ENCODE data around the gene COPS3. TPM values are rescaled to one million over a fixed set of nuclear protein-coding genes. Genes with fewer than 3 reads are reported as not detected.

Gene COPS3
- total and polyA plus RNA-seq, 2 experiments from 2014 or later = 108 to 121 TPM

DNA sequence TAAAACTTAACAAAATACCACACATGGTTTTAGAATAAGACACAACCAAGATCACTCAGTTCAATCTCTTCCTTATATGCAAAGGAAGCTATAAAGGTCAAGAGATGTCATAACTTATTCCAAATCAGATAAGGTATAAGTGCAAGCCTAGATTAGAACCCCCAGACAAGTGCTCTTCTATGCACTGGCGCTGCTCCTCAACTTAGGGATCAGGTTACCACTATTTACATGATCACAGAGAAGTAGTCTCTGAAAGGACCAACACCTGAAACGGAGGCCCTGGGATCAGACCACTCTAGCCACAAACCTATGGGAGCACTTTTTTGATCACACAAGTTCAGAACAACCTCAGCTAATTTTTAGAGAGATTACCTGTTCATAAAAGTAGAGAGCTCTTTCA lies 16.6 kb downstream of the COPS3 start (continued):
- TF ChIP-seq, protein P1, sequence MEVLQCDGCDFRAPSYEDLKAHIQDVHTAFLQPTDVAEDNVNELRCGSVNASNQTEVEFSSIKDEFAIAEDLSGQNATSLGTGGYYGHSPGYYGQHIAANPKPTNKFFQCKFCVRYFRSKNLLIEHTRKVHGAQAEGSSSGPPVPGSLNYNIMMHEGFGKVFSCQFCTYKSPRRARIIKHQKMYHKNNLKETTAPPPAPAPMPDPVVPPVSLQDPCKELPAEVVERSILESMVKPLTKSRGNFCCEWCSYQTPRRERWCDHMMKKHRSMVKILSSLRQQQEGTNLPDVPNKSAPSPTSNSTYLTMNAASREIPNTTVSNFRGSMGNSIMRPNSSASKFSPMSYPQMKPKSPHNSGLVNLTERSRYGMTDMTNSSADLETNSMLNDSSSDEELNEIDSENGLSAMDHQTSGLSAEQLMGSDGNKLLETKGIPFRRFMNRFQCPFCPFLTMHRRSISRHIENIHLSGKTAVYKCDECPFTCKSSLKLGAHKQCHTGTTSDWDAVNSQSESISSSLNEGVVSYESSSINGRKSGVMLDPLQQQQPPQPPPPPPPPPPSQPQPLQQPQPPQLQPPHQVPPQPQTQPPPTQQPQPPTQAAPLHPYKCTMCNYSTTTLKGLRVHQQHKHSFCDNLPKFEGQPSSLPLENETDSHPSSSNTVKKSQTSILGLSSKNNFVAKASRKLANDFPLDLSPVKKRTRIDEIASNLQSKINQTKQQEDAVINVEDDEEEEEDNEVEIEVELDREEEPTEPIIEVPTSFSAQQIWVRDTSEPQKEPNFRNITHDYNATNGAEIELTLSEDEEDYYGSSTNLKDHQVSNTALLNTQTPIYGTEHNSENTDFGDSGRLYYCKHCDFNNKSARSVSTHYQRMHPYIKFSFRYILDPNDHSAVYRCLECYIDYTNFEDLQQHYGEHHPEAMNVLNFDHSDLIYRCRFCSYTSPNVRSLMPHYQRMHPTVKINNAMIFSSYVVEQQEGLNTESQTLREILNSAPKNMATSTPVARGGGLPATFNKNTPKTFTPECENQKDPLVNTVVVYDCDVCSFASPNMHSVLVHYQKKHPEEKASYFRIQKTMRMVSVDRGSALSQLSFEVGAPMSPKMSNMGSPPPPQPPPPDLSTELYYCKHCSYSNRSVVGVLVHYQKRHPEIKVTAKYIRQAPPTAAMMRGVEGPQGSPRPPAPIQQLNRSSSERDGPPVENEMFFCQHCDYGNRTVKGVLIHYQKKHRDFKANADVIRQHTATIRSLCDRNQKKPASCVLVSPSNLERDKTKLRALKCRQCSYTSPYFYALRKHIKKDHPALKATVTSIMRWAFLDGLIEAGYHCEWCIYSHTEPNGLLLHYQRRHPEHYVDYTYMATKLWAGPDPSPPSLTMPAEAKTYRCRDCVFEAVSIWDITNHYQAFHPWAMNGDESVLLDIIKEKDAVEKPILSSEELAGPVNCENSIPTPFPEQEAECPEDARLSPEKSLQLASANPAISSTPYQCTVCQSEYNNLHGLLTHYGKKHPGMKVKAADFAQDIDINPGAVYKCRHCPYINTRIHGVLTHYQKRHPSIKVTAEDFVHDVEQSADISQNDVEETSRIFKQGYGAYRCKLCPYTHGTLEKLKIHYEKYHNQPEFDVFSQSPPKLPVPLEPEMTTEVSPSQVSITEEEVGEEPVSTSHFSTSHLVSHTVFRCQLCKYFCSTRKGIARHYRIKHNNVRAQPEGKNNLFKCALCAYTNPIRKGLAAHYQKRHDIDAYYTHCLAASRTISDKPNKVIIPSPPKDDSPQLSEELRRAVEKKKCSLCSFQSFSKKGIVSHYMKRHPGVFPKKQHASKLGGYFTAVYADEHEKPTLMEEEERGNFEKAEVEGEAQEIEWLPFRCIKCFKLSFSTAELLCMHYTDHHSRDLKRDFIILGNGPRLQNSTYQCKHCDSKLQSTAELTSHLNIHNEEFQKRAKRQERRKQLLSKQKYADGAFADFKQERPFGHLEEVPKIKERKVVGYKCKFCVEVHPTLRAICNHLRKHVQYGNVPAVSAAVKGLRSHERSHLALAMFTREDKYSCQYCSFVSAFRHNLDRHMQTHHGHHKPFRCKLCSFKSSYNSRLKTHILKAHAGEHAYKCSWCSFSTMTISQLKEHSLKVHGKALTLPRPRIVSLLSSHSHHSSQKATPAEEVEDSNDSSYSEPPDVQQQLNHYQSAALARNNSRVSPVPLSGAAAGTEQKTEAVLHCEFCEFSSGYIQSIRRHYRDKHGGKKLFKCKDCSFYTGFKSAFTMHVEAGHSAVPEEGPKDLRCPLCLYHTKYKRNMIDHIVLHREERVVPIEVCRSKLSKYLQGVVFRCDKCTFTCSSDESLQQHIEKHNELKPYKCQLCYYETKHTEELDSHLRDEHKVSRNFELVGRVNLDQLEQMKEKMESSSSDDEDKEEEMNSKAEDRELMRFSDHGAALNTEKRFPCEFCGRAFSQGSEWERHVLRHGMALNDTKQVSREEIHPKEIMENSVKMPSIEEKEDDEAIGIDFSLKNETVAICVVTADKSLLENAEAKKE (CRISPR knock-in tag; IDR thresholded peaks at IDR 0.05) = no peak
- no peak for TF ChIP-seq NANOG (IDR thresholded peaks at IDR 0.05; ENCODE audit: borderline replicate concordance)
- TF ChIP-seq POLR2AphosphoS5 (IDR thresholded peaks at IDR 0.05; ENCODE audit: low read depth) = no peak
- no peak for TF ChIP-seq EZH2phosphoT487 (IDR thresholded peaks at IDR 0.05; ENCODE audit: unreplicated experiment)
- TF ChIP-seq JUNB (IDR thresholded peaks at IDR 0.05; ENCODE audit: unreplicated experiment) = no peak
- TF ChIP-seq STAT1 (IDR thresholded peaks at IDR 0.05; ENCODE audit: unreplicated experiment) = no peak
- no peak for TF ChIP-seq CREB1 (CRISPR knock-in tag; IDR thresholded peaks at IDR 0.05; ENCODE audit: low read depth)
- no peak for TF ChIP-seq ZNF331 (CRISPR knock-in tag; IDR thresholded peaks at IDR 0.05; ENCODE audit: low read depth)

DNA sequence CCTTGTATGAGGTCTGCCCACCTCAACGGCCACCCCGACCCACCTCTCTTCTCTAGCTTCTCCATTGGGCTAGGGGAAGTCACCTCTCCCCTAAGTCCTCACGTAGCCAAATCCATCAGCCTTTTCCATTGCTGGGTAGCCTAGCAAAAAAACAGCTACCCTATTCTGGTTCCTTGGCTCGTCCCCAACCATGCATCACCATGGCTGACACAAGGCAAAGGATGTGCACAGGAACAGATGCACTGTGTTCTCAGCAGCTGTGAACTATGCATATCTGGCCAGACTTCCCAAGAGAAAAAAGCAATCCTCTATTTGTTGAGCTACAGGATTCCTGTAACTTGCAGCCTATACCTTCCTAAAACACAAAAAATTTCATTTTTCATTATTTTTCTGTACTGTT lies 22.0 kb downstream of the COPS3 start:
- peaks cover 41% of the 10 kb centered on the region for H3K36me3 ChIP-seq (ENCODE audit: insufficient read depth)
- no peak overlapping the region for H3K4me3 ChIP-seq
- no peak overlapping the region for H2AFZ ChIP-seq
- no peaks in the 10 kb centered on the region for H3K4me1 ChIP-seq (ENCODE audit: insufficient read depth)
- ATAC-seq (no peak), DNase-seq (ENCODE audit: low spot score) (no peak)
- no peak overlapping the region for H3K4me3 Mint-ChIP-seq
- no peaks in the 10 kb centered on the region for H3F3A ChIP-seq (replicated peaks; ENCODE audit: low read depth)
- no peaks in the 10 kb centered on the region; the same call in none of the 2 replicates for H4K20me1 ChIP-seq (replicated peaks; ENCODE audit: insufficient read depth)
- H3K27ac ChIP-seq (ENCODE audit: low read depth) = no peak overlapping the region
- no peak overlapping the region for H3K4me2 ChIP-seq
- no peaks in the 10 kb centered on the region for H3K9me2 ChIP-seq (ENCODE audit: insufficient read depth)
- 0 out of 2 replicates have a peak, but pooled peaks cover 3% of the 10 kb centered on the region for H3K79me2 ChIP-seq (replicated peaks; ENCODE audit: insufficient read depth)
- no peaks in the 10 kb centered on the region for H3K4me1 Mint-ChIP-seq
- peaks cover 79% of the 10 kb centered on the region for H3K36me3 Mint-ChIP-seq (ENCODE audit: low read depth)
- no peaks in the 10 kb centered on the region for H3K27me3 Mint-ChIP-seq (ENCODE audit: insufficient read depth, low read depth, poor library complexity)
- no peaks in the 10 kb centered on the region for H3K27me3 ChIP-seq (ENCODE audit: insufficient read depth)
- H3K27ac Mint-ChIP-seq = no peak overlapping the region
- H3K9me3 Mint-ChIP-seq = no peaks in the 10 kb centered on the region
- no peak for TF ChIP-seq EZH2phosphoT487 (IDR thresholded peaks at IDR 0.05; ENCODE audit: unreplicated experiment)
- TF ChIP-seq, protein P2, sequence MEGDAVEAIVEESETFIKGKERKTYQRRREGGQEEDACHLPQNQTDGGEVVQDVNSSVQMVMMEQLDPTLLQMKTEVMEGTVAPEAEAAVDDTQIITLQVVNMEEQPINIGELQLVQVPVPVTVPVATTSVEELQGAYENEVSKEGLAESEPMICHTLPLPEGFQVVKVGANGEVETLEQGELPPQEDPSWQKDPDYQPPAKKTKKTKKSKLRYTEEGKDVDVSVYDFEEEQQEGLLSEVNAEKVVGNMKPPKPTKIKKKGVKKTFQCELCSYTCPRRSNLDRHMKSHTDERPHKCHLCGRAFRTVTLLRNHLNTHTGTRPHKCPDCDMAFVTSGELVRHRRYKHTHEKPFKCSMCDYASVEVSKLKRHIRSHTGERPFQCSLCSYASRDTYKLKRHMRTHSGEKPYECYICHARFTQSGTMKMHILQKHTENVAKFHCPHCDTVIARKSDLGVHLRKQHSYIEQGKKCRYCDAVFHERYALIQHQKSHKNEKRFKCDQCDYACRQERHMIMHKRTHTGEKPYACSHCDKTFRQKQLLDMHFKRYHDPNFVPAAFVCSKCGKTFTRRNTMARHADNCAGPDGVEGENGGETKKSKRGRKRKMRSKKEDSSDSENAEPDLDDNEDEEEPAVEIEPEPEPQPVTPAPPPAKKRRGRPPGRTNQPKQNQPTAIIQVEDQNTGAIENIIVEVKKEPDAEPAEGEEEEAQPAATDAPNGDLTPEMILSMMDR (conservative IDR thresholded peaks at IDR 0.05; ENCODE audit: low read depth in 2 of 2) = no peak
- no peak for TF ChIP-seq EZH2 (IDR thresholded peaks at IDR 0.05; ENCODE audit: low read depth, unreplicated experiment)
- no peak for TF ChIP-seq ZNF331 (CRISPR knock-in tag; IDR thresholded peaks at IDR 0.05; ENCODE audit: low read depth)
